ENCODE data around the gene CLHC1.
"Not testable (repeated sequence)": the region's sequence is repeated elsewhere in the genome, so short reads cannot be mapped to it uniquely, and the experiment has no call there.

Gene CLHC1

DNA sequence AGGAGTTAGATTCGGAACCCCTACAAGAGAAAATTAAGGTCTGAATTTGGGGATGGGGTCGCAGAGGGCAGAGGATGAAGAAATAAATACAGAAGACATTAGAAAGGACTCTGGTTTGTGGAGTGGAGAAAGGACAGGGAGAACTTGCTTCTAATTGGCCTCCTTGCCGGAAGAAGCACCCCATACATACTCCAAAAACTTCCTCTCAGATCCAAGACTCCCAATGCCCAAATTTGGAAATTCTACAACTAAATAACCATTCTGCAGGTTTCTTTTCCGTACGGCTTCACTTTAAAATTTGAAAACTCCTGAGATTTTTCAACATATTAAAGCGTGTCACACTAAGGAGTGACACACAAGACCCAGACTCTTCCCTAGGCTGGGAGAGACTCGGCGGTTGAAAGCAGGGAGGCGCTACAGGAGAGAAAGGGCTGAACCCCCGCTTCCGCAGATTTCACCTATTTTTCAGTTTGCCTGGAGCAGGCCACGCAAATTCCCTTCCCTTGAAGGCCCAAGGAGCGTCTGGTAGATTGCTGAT, 478 bp downstream of the CLHC1 start:
- no peak for DNase-seq

DNA sequence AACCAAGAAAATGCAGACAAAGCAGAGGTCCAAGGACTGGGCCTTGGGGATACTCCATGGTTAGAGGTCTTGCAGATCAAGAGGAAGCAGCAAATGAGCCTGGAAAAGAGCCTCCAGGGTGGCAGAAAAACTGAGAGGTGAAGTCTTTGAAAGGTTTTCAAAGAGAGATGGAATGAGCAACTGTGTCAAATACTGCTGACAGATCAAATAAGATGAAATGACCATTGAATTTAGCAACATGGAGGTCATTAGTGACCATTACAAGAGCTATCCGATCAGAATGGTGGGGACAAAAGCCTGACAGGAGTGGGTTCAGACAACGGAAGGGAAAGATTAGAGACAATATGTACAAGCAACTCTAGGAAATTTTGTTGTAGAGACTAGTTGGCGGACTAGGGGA, 1.5 kb downstream of the CLHC1 start:
- no peak for DNase-seq

DNA sequence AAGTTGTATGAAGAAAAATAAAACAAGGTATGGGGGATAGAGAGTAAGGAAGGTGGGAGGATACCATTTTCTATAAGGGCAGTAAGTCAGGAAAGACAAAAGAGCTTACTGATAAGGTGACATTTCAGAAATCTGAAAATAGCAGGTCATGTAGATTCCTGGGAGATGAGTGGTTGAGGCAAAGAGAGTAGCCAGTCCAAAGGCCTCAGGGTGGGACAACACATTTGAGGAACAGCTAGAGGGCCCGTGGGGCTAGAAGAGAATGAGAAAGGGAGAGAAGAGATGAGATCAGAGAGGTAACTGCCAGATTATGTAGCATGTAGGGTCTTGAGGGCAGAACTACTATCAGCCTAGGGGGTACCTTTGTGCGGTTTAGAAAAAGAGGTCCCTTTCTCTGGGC, 2.9 kb downstream of the CLHC1 start:
- no peak for DNase-seq

DNA sequence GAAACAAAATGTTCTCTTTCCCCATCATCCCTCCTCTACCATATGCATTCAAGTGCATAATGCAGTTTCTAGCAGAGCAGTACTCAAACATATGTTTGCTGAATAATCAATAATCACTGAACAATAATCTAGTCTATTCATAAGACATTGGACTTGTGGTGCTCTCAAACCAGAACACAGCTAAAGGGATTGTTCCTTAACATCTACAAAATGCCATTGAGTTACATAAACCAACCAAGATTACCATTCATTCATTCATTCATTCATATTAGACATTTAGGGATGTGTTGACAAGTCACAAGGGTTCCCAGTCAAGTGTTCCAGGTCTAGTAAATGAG, 3.9 kb downstream of the CLHC1 start:
- no peak for DNase-seq

DNA sequence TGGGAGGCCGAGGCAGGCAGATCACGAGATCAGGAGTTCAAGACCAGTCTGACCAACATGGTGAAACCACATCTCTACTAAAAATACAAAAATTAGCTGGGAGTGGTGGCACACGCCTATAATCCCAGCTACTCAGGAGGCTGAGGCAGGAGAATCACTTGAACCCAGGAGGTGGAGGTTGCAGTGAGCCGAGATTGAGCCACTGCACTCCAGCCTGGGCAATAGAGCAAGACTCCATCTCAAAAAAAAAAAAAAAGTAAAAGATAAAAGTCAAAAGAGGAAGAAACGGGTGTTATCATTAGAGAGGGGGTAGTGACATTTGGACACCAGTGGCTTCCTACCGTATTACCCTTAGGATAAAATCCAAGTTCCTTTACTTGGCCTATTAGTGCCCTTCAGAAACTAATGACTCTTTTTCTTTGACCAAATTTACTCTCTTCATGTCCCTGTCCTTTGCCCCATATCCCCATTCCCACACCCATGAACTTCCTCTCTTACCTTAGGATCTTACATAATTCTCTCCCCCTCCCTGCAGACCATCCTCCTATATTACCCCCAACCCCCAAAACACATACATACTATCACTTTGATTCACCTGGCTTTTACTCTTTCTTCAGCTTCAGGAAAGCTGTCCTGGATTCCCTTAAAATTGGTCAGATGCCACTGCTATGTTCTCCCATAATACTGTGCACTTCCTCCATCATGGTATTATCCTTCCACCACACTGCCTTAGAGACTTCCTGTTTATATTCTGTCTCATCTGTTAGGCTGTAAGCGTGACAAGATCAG, 4.5 kb downstream of the CLHC1 start:
- not testable (repeated sequence) for DNase-seq

DNA sequence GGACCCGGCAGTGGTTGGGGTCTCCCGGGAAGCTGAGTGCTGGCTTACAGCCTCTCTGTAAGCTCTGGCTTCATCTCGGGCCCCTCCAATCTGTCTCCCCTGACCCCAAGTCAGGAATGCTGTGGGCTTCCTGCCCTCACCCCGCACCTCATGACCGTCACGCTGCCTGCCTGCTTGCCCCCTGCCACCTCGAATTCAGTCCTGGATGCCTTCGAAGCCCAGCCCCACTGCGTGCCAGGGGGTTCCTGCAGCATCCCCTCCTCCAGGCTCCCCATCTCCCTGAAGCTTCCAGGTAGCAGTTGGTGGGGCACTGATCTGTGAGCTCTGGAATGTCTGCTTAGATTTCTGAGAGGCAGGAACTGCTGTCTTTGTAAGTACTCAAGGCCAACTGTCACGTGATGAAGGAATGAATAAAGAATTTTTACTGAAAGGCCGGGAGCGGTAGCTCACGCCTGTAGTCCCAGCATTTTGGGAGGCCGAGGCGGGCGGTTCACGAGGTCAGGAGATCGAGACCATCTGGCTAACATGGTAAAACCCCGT, 6.5 kb downstream of the CLHC1 start:
- no peak for DNase-seq

DNA sequence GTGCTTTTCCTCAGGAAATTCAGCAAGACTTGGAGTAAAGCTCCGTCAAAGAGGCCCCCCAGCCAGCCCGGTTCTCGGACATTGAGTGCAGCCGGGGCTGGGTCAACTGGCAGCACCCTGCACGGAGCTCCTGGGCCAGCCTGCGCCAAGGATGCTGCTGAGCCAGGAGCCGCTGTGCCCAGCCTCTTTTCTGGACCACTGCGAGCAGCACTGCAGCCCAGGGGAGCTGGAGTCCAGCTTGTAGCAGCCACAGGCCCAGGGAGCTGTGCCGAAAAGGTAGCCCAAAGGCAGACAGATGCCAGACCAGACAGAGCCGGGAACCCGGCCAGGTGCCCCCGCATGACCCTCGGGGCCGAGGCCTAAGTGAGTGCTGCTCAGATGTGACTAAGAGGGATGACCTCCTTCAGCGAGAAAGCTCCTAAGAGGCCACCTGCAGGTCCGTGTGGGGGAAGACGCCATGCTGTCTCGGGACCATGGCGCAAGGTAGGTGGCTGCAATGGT, 7.3 kb downstream of the CLHC1 start:
- no peak for DNase-seq

DNA sequence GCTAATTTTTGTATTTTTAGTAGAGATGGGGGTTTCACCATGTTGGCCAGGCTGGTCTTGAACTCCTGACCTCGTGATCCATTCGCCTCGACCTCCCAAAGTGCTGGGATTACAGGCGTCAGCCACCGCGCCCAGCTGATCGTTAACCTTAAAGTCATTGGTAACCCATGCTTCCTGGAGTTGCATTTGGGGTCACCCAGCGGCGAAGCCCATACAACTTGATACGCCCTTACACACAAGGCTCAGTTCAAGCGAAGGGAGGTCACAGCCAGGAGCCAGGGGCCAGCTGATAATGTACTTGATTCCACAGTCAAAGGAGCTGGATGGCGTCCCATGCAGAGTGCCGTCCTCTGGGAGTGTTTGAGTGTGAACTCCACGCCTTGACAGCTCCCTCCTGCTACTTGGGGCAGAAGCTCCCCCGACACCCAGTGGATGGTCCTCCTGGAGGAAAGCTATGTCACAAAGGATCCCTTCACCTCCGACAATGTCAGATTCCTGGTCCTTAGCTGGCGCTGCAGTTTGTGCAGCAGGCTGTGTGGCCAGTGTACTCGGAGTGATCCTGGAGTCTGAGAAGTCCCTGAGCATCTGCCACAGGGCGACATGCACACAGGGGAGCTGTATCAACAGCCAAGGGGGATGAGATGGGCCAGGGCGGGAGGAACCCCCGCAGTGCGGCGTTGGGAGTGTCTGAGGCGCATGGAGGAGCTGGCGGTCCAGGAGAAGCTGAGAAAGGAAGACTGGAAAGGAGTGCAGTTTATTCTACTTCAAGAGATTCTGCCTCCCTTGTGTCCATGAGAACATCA, 7.9 kb downstream of the CLHC1 start:
- no peak for DNase-seq

DNA sequence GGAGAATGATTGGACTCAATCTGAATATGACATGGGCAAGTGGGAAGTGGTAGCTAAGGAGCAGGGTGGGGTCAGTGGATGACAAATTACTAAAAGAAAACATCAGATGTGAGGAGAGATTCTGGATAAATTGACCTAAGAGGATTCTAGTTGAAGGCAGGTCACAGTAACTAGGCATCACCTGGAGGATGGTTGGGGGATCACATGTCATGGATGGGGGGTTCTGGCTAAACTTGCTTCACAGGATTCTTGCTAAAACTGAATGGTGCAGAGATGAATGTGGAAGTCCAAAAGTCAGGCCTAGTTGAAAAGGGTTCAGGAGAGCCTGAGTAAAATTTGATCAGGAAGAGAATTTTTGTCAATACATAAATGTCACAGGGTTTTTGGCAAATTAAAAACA, 18.3 kb downstream of the CLHC1 start:
- DNase-seq, result no peak

DNA sequence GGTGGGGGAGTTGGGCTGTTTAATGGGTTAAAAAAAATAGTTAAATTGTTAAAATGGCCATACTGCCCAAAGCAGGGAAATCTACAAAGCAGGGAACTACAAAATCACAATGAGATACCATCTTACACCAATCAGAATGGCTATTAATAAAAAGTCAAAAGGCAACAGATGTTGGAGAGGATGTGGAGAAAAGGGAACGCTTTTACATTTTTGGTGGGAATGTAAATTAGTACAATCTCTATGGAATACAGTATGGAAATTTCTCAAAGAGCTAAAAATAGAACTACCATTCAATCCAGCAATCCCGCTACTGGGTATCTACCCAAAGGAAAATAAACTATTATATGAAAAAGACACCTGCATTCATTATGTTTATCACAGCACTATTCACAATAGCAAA, 27.1 kb downstream of the CLHC1 start:
- DNase-seq, result no peak

DNA sequence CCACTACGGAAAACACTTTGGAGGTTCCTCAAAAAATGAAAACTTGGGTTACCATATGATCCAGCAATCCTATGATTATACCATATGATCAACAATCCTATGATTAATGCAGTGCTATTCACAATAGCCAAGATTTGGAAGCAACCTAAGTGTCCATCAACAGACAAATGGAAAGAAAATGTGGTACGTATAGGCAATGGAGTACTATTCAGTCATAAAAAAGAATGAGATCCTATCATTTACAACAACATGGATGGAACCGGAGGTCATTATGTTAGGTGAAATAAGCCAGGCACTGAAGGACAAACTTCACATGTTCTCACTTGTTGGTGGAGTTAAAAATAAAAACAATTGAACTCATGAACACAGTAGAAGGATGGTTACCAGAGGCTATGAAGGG, 27.6 kb downstream of the CLHC1 start:
- DNase-seq, result no peak

DNA sequence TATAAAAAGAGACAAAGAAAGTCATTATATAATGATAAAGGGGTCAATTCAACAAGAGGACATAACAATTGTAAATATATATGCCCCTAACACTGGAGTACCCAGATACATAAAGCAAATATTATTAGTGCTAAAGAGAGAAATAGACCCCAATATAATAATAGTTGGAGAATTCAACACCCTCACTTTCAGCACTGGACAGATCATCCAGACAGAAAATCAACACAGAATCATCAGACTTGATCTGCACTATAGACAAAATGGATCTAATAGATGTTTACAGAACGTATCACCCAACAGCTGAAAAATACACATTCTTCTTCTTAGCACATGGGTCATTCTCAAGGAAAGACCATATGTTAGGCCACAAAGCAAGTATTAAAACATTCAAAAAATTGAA, 31.7 kb downstream of the CLHC1 start:
- no peak for DNase-seq

DNA sequence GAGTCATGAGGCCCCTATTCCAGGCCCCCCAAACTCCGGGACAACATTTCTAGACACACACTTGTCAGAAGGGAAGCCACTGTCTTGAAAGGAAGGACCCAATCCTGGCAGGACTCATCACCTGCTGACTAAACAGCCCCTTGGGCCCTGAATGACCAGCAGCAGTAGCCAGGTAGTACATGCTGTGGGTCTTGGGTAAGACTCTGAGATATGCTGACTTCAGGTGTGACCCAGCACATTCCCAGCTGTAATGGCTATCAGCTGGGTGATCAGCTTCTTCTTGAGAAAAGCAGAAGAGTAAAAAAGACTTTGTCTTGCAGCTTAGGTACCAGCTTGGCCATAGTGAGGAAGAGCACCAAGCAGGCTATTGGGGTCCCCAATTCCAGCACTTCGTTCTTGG, 35.6 kb downstream of the CLHC1 start:
- DNase-seq, result no peak

DNA sequence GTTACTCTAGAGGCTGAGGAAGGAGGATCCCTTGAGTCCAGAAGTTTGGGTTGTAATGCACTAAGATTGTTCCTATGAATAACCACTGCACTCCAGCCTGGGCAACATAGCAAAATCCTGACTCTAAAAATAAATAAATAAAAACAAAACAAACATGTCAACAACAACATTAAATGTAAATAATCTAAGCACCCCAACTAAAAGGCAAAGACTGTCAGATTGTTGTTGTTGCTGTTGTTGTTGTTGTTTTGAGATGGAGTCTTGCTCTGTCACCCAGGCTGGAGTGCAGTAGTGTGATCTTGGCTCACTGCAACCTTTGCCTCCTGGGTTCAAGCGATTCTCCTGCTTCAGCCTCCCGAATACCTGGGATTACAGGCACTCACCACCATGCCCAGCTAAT, 40.2 kb downstream of the CLHC1 start:
- not testable (repeated sequence) for DNase-seq

DNA sequence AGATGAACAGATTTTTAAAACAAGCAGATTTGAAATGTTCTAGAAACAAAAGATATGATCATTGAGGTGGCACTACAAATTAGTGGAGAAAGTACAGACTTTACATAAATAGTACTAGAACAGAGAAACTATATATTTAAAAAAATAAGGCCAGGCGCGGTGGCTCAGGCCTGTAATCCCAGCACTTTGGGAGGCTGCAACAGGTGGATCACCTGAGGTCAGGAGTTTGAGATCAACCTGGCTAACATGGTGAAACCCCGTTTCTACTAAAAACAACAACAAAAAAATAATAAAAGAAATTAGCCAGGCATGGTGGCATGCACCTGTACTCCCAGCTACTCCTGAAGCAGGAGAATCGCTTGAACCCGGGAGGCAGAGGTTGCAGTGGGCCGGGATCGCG, 45.3 kb downstream of the CLHC1 start:
- DNase-seq, result not testable (repeated sequence)

DNA sequence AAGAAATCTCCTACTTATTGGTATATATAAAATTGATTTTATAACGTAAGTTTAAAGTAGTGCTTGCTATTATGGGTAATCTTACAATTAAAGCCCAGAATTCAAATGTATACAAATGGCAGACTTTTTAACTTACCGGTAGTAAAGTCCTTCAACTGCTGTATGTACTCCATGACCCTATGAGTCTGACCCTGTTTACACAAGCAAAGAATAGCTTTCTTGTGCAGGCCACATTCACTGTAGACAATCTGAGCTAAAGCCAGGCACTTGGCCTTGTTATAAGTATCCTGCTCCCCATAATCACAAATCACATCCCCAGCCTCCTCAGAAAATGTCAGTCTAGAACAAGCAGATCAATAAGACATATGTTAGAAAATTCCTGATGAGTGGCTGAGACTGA, 51.7 kb downstream of the CLHC1 start:
- DNase-seq, result no peak

DNA sequence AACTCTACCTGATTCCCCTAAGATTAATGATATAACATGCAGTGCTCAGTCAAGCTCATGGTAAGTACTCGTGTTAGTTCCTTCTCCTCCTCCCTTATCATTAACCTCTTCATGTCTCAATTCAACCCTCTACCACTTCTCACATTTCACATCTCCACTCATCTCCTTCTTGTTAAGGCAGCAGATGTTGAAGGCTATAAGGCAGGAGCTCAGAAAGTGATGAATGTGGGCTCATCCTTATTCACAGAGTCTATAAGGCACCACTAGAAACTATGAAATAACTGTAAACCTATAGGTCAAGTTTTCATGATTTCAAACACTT, 56.0 kb downstream of the CLHC1 start:
- DNase-seq, result no peak

DNA sequence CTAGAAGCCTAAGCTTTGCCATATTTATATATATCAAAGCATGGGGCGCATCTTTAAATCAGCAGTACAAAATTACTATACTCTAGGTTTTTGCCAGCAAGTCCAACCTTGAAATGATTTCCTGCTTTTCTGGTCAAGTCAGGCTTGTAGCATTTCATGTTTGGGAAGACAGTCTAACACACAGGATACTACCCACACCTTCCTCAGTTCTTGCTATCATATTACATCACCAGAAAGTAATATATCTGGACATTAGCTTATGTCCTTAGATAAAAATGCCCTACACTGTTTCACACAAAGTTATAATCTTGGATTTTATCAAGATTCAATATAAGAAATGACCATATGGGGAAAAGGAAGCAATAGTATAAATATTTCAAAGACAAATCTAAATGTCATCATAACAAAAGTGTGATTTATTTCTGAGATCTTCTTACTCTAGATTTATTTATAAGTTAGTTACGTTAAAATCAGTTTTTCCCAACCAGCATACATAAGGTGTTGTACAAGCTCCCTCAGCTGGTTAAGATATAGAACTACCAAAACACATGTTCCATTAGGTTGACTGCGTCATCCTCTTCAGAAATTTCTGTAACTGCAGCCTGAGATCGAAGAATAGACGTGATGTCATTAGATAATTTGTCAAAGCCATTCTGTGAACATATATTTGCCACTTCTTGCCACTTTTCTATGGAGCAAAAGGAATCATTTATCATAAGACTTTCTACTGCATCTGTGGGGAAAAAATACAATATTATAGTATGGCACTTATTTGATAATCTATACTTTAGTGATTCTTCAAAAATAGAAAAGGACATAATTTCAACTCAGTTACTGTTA, 56.6 kb downstream of the CLHC1 start:
- DNase-seq, result no peak

DNA sequence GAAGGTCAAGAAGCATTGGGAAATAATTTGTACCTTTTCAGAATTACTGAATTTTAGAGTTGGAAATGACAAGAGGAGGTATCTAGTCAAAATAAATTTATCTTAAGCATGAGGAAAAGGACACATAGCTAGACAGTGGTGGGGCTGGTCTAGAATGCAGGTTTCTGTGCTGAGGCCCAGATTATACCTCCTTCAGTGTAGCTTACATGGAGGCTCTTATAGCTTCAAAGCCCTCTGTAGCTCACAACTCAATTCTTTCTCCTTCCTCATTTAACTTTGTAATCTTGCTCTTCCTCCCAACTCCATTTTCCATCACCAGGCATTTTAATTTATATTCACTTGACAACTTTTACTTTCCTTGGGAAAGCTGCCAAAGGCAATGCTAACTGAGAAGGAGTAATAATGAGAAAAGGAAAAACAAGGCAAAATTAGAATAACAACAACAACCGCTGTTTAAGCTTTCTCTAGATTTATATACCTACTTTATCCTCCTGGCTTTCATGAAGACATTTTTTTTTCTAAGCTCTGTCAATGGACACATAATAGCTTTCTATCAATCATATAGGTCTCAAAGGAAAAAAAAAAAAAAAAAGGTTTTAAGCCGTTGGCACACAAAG, 58.5 kb downstream of the CLHC1 start:
- DNase-seq, result no peak

DNA sequence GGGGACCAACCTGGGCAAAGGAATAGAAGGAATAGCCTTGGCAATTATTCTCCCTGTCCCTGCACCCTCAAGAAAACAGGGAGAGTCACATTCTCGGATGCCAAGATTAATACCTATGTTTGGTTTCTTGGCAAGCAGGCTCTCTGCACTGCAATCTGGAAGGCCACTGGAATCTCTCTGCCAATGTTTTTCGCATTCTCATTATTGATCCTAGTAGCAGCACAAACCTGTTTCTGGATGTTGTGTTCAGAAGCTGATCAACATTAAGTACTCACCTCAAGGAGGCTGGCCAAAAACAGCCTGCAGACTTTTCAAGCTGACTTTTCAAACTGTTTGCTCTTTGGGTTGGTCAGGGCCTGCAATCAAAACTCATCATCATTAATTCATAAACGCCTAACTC, 62.2 kb downstream of the CLHC1 start:
- DNase-seq, result no peak

DNA sequence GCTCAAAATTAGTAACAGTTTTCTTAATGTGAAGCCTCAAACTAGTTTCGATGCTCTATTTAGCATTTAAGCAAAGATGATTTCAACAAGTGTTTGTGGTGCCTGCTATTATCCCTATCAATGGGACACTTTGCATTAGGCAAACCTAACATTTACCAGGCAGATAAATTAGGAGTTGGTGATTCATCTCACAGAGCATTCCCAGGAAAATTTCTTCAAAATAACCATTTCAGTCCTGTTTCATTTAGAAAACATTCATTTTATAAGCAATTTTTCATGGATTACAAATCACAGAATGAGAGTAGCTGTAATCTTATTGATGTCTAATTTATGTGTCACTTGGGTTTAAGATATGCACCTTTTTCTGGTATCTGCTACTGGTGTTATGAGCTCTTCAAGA, 62.7 kb downstream of the CLHC1 start:
- DNase-seq, result no peak

All from activated CD4-positive, alpha-beta T cell treated with anti-CD3 and anti-CD28 coated beads, Interleukin-2, amount 50 U/mL, for 1 hour (primary cell).